SH-SY5Y (cell line): Measurements from ENCODE around the gene SFTPB.

Experiments
- GATA2 ChIP-seq: IDR thresholded peaks from 2 replicates; pipeline ENCODE4 v1.6.1; 2011; ENCODE audit warnings: mild to moderate bottlenecking, low read depth, low read length
- GATA3 ChIP-seq: IDR thresholded peaks from 2 replicates; pipeline ENCODE4 v1.6.1; 2011; ENCODE audit warnings: low read depth, mild to moderate bottlenecking, low read length, moderate library complexity

- TF ChIP-seq GATA3 (no peak), GATA2 (no peak)
Observed at GRCh38 chr2:85698880-85699254, 30.9 kb upstream of the SFTPB start.
